Erythroblast (primary cell): Measurements from ENCODE around the gene GALNT6.

ENCODE experiments used
- GATA1 ChIP-seq: IDR thresholded peaks from 2 replicates; pipeline ENCODE4 v1.6.1; 2011; ENCODE audit warnings: low read depth, mild to moderate bottlenecking, control low read depth, low read length, moderate library complexity
- POLR2A ChIP-seq: IDR thresholded peaks from 2 replicates; pipeline ENCODE4 v1.6.1; 2011; ENCODE audit warnings: mild to moderate bottlenecking, low read length

DNA sequence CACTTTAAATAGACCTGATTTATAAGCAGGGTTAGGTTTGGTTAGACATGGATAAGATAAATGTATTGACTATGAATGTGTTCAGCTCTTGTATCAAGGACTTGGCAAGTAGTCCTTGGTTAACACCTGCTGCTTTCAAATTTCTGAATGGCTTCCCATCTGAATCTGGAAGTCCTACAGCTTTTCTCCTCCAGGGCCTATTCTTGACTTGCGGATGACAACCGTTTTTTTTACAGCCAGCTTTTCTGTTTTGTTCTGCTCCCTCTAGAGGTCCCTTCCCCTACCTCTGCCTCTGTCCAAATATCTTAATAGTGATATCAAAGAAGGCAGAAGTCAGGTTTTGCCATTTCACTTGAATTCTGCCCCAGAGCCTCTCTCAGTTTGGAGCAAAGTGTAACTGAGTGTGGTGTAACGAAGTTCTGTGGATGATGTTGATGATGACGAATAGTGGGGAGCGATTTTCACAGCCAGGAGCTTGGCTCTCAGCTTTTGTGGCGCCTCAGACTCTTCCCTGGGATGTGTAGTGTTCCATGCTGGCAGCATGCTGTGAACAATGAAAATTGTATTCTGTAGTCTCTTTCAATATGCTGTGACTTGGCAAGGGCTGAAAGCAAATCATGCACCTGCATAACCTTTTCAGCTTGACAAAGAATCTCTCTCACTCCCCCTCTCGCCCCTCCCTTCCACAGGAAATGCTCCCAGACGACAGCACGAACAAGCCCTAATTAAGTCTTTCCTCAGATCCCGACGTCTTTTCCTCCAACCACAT lies 28.4 kb upstream of the GALNT6 start:
- no peak for TF ChIP-seq POLR2A
- no peak for TF ChIP-seq GATA1
